HG02884 (cell line): ENCODE results near the gene ENTPD1.
"Not testable (repeated sequence)": the region's sequence is repeated elsewhere in the genome, so short reads cannot be mapped to it uniquely, and the experiment has no call there.

Experiments used
- ATAC-seq: cut with Tn5 transposase; IDR thresholded peaks from one replicate; pipeline ENCODE4 v1.9.1; 2021; ENCODE audit warnings: mild to moderate bottlenecking, moderate library complexity; ENCODE audit not compliant: unreplicated experiment

ENTPD1 gene

GRCh38 chr10:95792874-95793285 lies 36.9 kb downstream of the ENTPD1 start:
- no peak for ATAC-seq

GRCh38 chr10:95793401-95794045 lies 37.6 kb downstream of the ENTPD1 start:
- no peak for ATAC-seq

- ATAC-seq, result no peak
These were observed 38.2 kb downstream of the ENTPD1 start for GRCh38 chr10:95794195-95794594.

- ATAC-seq, result no peak
These were observed 39.6 kb downstream of the ENTPD1 start for GRCh38 chr10:95795602-95796001.

- no peak for ATAC-seq
These were observed 40.5 kb downstream of the ENTPD1 start for GRCh38 chr10:95796504-95796903.

GRCh38 chr10:95798096-95798855 lies 42.3 kb downstream of the ENTPD1 start:
- ATAC-seq, result no peak

- ATAC-seq, result not testable (repeated sequence)
These were observed 44.3 kb downstream of the ENTPD1 start for GRCh38 chr10:95800286-95800685.

- not testable (repeated sequence) for ATAC-seq
These were observed 50.9 kb downstream of the ENTPD1 start for GRCh38 chr10:95806687-95807380.

- ATAC-seq, result not testable (repeated sequence)
These were observed 52.8 kb downstream of the ENTPD1 start for GRCh38 chr10:95808705-95809308.

- no peak for ATAC-seq
These were observed 53.6 kb downstream of the ENTPD1 start for GRCh38 chr10:95809370-95810197.

- ATAC-seq, result no peak
These were observed 54.4 kb downstream of the ENTPD1 start for GRCh38 chr10:95810198-95810976.

GRCh38 chr10:95813054-95813685 lies 57.2 kb downstream of the ENTPD1 start:
- no peak for ATAC-seq

- no peak for ATAC-seq
These were observed 58.2 kb downstream of the ENTPD1 start for GRCh38 chr10:95814011-95814727.

- ATAC-seq, result no peak
These were observed 59.2 kb downstream of the ENTPD1 start for GRCh38 chr10:95815133-95815532.

GRCh38 chr10:95815701-95816240 lies 59.8 kb downstream of the ENTPD1 start:
- ATAC-seq, result no peak

GRCh38 chr10:95818010-95818409 lies 62.0 kb downstream of the ENTPD1 start:
- no peak for ATAC-seq

- no peak for ATAC-seq
These were observed 62.7 kb downstream of the ENTPD1 start for GRCh38 chr10:95818668-95819067.

GRCh38 chr10:95819620-95820329 lies 63.8 kb downstream of the ENTPD1 start:
- ATAC-seq, result no peak
